ENCODE measurements around the gene PITPNM3. TPM values are rescaled to one million over a fixed set of nuclear protein-coding genes. Genes with fewer than 3 reads are reported as not detected.

The PITPNM3 gene
- polyA plus RNA-seq, 1 donor from 2014 or later, result 3.0 TPM

DNA sequence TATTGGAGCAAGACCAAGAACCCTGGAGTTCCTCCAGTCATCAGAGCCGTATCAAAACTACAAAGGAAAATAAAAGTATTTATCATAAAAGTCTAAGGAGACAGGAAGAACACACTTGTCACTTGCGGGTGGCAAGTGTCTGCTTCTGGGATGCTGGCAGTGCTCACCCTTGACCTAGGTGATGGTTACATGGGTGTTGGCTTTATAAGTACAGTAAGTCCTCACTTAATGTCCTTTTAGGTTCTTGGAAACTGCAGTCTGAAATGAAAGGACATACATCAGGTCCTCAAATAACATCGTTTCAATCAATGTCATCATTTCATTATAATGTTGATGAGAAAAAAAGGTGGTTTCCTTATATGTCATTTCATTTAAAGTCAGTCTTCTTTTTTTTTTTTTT is 118.4 kb downstream of the PITPNM3 start:
- no peak overlapping the region for H3K27ac ChIP-seq (ENCODE audit: low read length)
- no peaks in the 10 kb centered on the region for H3K9me3 ChIP-seq (ENCODE audit: low read length)
- H3K4me3 ChIP-seq (ENCODE audit: low read length), result no peak overlapping the region
- no peaks in the 10 kb centered on the region for H3K9me2 ChIP-seq (ENCODE audit: insufficient read depth, low read length)
- no peaks in the 10 kb centered on the region for H3K27me3 ChIP-seq (ENCODE audit: insufficient read depth, low read depth, low read length)
- no peak overlapping the region for H3K4me2 ChIP-seq (ENCODE audit: low read length)
- TF ChIP-seq EP300 (conservative IDR thresholded peaks at IDR 0.05; ENCODE audit: poor library complexity, severe bottlenecking), result no peak
- no peak for TF ChIP-seq POLR2AphosphoS5 (IDR thresholded peaks at IDR 0.05)
- no peak for TF ChIP-seq RAD21 (conservative IDR thresholded peaks at IDR 0.05)
- no peak for TF ChIP-seq MXI1 (conservative IDR thresholded peaks at IDR 0.05; ENCODE audit: poor library complexity, severe bottlenecking)
- no peak for TF ChIP-seq TAF1 (IDR thresholded peaks at IDR 0.05; ENCODE audit: low read depth)
- no peak for TF ChIP-seq SMC3 (conservative IDR thresholded peaks at IDR 0.05; ENCODE audit: poor library complexity)
- TF ChIP-seq, protein P1, sequence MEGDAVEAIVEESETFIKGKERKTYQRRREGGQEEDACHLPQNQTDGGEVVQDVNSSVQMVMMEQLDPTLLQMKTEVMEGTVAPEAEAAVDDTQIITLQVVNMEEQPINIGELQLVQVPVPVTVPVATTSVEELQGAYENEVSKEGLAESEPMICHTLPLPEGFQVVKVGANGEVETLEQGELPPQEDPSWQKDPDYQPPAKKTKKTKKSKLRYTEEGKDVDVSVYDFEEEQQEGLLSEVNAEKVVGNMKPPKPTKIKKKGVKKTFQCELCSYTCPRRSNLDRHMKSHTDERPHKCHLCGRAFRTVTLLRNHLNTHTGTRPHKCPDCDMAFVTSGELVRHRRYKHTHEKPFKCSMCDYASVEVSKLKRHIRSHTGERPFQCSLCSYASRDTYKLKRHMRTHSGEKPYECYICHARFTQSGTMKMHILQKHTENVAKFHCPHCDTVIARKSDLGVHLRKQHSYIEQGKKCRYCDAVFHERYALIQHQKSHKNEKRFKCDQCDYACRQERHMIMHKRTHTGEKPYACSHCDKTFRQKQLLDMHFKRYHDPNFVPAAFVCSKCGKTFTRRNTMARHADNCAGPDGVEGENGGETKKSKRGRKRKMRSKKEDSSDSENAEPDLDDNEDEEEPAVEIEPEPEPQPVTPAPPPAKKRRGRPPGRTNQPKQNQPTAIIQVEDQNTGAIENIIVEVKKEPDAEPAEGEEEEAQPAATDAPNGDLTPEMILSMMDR (IDR thresholded peaks at IDR 0.05; ENCODE audit: poor library complexity, severe bottlenecking), result no peak
- TF ChIP-seq, protein P2, sequence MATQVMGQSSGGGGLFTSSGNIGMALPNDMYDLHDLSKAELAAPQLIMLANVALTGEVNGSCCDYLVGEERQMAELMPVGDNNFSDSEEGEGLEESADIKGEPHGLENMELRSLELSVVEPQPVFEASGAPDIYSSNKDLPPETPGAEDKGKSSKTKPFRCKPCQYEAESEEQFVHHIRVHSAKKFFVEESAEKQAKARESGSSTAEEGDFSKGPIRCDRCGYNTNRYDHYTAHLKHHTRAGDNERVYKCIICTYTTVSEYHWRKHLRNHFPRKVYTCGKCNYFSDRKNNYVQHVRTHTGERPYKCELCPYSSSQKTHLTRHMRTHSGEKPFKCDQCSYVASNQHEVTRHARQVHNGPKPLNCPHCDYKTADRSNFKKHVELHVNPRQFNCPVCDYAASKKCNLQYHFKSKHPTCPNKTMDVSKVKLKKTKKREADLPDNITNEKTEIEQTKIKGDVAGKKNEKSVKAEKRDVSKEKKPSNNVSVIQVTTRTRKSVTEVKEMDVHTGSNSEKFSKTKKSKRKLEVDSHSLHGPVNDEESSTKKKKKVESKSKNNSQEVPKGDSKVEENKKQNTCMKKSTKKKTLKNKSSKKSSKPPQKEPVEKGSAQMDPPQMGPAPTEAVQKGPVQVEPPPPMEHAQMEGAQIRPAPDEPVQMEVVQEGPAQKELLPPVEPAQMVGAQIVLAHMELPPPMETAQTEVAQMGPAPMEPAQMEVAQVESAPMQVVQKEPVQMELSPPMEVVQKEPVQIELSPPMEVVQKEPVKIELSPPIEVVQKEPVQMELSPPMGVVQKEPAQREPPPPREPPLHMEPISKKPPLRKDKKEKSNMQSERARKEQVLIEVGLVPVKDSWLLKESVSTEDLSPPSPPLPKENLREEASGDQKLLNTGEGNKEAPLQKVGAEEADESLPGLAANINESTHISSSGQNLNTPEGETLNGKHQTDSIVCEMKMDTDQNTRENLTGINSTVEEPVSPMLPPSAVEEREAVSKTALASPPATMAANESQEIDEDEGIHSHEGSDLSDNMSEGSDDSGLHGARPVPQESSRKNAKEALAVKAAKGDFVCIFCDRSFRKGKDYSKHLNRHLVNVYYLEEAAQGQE (IDR thresholded peaks at IDR 0.05; ENCODE audit: borderline replicate concordance), result no peak
- no peak for TF ChIP-seq EZH2 (IDR thresholded peaks at IDR 0.05; ENCODE audit: borderline replicate concordance, insufficient read depth, low read length, poor library complexity, severe bottlenecking)
- no peaks in the 10 kb centered on the region for H4K20me1 ChIP-seq (ENCODE audit: insufficient read depth)
- no peak overlapping the region for H2AFZ ChIP-seq (ENCODE audit: low read depth, low read length)
- no peaks in the 10 kb centered on the region for H3F3A ChIP-seq (ENCODE audit: insufficient read depth, low read length, poor library complexity, severe bottlenecking)
- H3K9ac ChIP-seq (ENCODE audit: low read length), result no peak overlapping the region
- no peaks in the 10 kb centered on the region for H3K79me2 ChIP-seq (replicated peaks; ENCODE audit: insufficient read depth, low read length)
- H3K36me3 ChIP-seq (ENCODE audit: insufficient read depth, low read length), result no peaks in the 10 kb centered on the region

DNA sequence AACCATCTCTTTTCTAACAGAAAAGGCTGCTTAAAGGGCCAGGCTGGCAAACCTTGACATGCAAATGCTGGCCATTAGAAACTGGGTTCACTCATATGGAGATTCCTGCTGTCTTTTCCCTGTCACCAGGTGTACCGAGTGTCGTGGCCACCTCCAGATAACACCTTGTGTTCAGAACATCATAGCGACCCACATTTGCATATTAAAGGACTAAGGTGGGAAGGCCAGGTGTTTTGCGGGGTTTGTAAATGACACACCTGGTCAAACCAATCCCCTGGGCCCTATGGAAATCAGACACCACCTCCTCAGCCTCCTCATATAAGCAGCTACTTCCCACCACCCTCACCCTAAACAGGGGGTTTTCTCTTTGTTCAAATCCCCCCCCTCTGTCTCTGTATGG is 118.9 kb downstream of the PITPNM3 start:
- Histone ChIP-seq H3K27ac (ENCODE audit: low read length) (no peak overlapping the region), H3K4me2 (ENCODE audit: low read length) (no peak overlapping the region), H4K20me1 (ENCODE audit: insufficient read depth) (no peaks in the 10 kb centered on the region)

More for the DNA sequence above, 118.9 kb downstream of the PITPNM3 start:
- Histone ChIP-seq H3K36me3 (ENCODE audit: insufficient read depth, low read length) (no peaks in the 10 kb centered on the region), H2AFZ (ENCODE audit: low read depth, low read length) (no peak overlapping the region), H3K27me3 (ENCODE audit: insufficient read depth, low read depth, low read length) (no peaks in the 10 kb centered on the region), H3K4me3 (ENCODE audit: low read length) (no peak overlapping the region), H3K79me2 (replicated peaks; ENCODE audit: insufficient read depth, low read length) (no peaks in the 10 kb centered on the region), H3F3A (ENCODE audit: insufficient read depth, low read length, poor library complexity, severe bottlenecking) (no peaks in the 10 kb centered on the region), H3K9me2 (ENCODE audit: insufficient read depth, low read length) (no peaks in the 10 kb centered on the region), H3K9me3 (ENCODE audit: low read length) (no peaks in the 10 kb centered on the region), H3K9ac (ENCODE audit: low read length) (no peak overlapping the region)
- TF ChIP-seq EP300 (conservative IDR thresholded peaks at IDR 0.05; ENCODE audit: poor library complexity, severe bottlenecking), result no peak
- no peak for TF ChIP-seq TAF1 (IDR thresholded peaks at IDR 0.05; ENCODE audit: low read depth)
- TF ChIP-seq MXI1 (conservative IDR thresholded peaks at IDR 0.05; ENCODE audit: poor library complexity, severe bottlenecking), result no peak
- TF ChIP-seq, protein P1 (IDR thresholded peaks at IDR 0.05; ENCODE audit: poor library complexity, severe bottlenecking), result no peak
- no peak for TF ChIP-seq POLR2AphosphoS5 (IDR thresholded peaks at IDR 0.05)
- no peak for TF ChIP-seq EZH2 (IDR thresholded peaks at IDR 0.05; ENCODE audit: borderline replicate concordance, insufficient read depth, low read length, poor library complexity, severe bottlenecking)
- TF ChIP-seq RAD21 (conservative IDR thresholded peaks at IDR 0.05), result no peak
- TF ChIP-seq SMC3 (conservative IDR thresholded peaks at IDR 0.05; ENCODE audit: poor library complexity), result no peak
- TF ChIP-seq, protein P2 (IDR thresholded peaks at IDR 0.05; ENCODE audit: borderline replicate concordance), result no peak
